Umbilical cord (tissue), 2 donors: Measurements from ENCODE around the gene GUCY2F. TPM values are rescaled to one million over a fixed set of nuclear protein-coding genes. Genes with fewer than 3 reads are reported as not detected.

Source experiments
- DNase-seq: peaks from one replicate; pipeline ENCODE4 v3.0.0-alpha.2; 2015; ENCODE audit warnings: low spot score
- total RNA-seq: library from RNA; depleted of rRNA; stranded (reverse); fragments of >200 nt; gene quantifications from one replicate; pipeline ENCODE4 v1.2.3, GENCODE V29; 2014; ENCODE audit warnings: low replicate concordance; ENCODE audit not compliant: insufficient read depth

Gene GUCY2F
- total RNA-seq = not detected

GRCh38 chrX:109481986-109482385, at the start of gene GUCY2F:
TSS of gene GUCY2F (minus strand) at chrX:109482086. CDS start at chrX:109475936, 6,150 bp downstream.
- no peak for DNase-seq

- DNase-seq = no peak
These were observed 37.1 kb upstream of the GUCY2F start for GRCh38 chrX:109519001-109519400.

- no peak for DNase-seq
These were observed 29.2 kb upstream of the GUCY2F start for GRCh38 chrX:109511113-109511512.

- DNase-seq = no peak
These were observed 27.0 kb upstream of the GUCY2F start for GRCh38 chrX:109508915-109509314.

GRCh38 chrX:109501176-109501575, 19.3 kb upstream of the GUCY2F start:
- DNase-seq = no peak

- no peak for DNase-seq
These were observed 16.5 kb upstream of the GUCY2F start for GRCh38 chrX:109498434-109498833.

GRCh38 chrX:109489174-109489573, 7.3 kb upstream of the GUCY2F start:
- no peak for DNase-seq

GRCh38 chrX:109487640-109488039, 5.8 kb upstream of the GUCY2F start:
- DNase-seq = no peak

GRCh38 chrX:109485470-109486340, 3.8 kb upstream of the GUCY2F start:
- peak; percentile 65 for DNase-seq

GRCh38 chrX:109484886-109485285, 3.0 kb upstream of the GUCY2F start:
- no peak for DNase-seq

- peak; percentile 35 for DNase-seq
These were observed 6.6 kb downstream of the GUCY2F start for GRCh38 chrX:109475174-109475891.

- no peak for DNase-seq
These were observed 8.7 kb downstream of the GUCY2F start for GRCh38 chrX:109472939-109473735.

- DNase-seq = no peak
These were observed 17.7 kb downstream of the GUCY2F start for GRCh38 chrX:109464231-109464630.

- DNase-seq = no peak
These were observed 18.1 kb downstream of the GUCY2F start for GRCh38 chrX:109463784-109464183.

- no peak for DNase-seq
These were observed 33.5 kb downstream of the GUCY2F start for GRCh38 chrX:109448282-109448938.

- DNase-seq = no peak
These were observed 40.6 kb downstream of the GUCY2F start for GRCh38 chrX:109441266-109441665.

- no peak for DNase-seq
These were observed 41.4 kb downstream of the GUCY2F start for GRCh38 chrX:109440475-109440874.

- no peak for DNase-seq
These were observed 72.7 kb downstream of the GUCY2F start for GRCh38 chrX:109409181-109409580.

- DNase-seq = no peak
These were observed 78.0 kb downstream of the GUCY2F start for GRCh38 chrX:109403922-109404321.

GRCh38 chrX:109399831-109400230, 82.1 kb downstream of the GUCY2F start:
- no peak for DNase-seq

- no peak for DNase-seq
These were observed 83.1 kb downstream of the GUCY2F start for GRCh38 chrX:109398833-109399232.
